Lower leg skin (tissue), 4 donors: ENCODE results near the gene REXO4. TPM values are rescaled to one million over a fixed set of nuclear protein-coding genes. Genes with fewer than 3 reads are reported as not detected.

Experiments
- DNase-seq, 2 donors: peaks; one replicate each; pipeline ENCODE4 v3.0.0-alpha.2; 2019; ENCODE audit warnings: low spot score in 2 of 2
- H3K4me3 ChIP-seq: fragments of 200-600 bp; sonication (generic); 2 replicates; pipeline ENCODE4 v1.5.1; 2017; ENCODE audit warnings: mild to moderate bottlenecking, low read depth; ENCODE audit not compliant: poor library complexity, severe bottlenecking
- CTCF ChIP-seq, 3 donors: fragments of 450-650 bp; IDR thresholded peaks; one replicate each; pipeline ENCODE4 v1.5.1; 2016; ENCODE audit warnings: antibody characterized with exemption in 3 of 3, mild to moderate bottlenecking in 3 of 3, moderate library complexity in 2 of 3
- POLR2A ChIP-seq, 2 donors: fragments of 450-650 bp; IDR thresholded peaks; one replicate each; pipeline ENCODE4 v1.6.1; 2016 to 2017; ENCODE audit warnings: antibody characterized with exemption in 2 of 2, mild to moderate bottlenecking in 1 of 2, moderate library complexity in 1 of 2
- WGBS, 2 donors: methylation state at CpG; one replicate each; pipeline ENCODE4 v1.1.5; 2018; 5-methylcytosine and 5-hydroxymethylcytosine counted together
- intact Hi-C: fragments of 100-400 bp; cut with DNase I; formaldehyde crosslinking; loops from one replicate; pipeline ENCODE4 v1.15.0; 2023; ENCODE audit warnings: low total_unique reads
- total RNA-seq, 4 donors: library from RNA; depleted of rRNA; stranded (reverse); fragments of >200 nt; gene quantifications; one replicate each; pipeline ENCODE4 v1.1.0, GENCODE V29; 2016

Gene REXO4, protein sequence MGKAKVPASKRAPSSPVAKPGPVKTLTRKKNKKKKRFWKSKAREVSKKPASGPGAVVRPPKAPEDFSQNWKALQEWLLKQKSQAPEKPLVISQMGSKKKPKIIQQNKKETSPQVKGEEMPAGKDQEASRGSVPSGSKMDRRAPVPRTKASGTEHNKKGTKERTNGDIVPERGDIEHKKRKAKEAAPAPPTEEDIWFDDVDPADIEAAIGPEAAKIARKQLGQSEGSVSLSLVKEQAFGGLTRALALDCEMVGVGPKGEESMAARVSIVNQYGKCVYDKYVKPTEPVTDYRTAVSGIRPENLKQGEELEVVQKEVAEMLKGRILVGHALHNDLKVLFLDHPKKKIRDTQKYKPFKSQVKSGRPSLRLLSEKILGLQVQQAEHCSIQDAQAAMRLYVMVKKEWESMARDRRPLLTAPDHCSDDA
- 10 to 100 TPM; 18.8 to 26.5 (median 24.6) TPM for total RNA-seq

- no peak for TF ChIP-seq POLR2A (IDR thresholded peaks at IDR 0.05)
- TF ChIP-seq CTCF (IDR thresholded peaks at IDR 0.05), result no peak
- H3K4me3 ChIP-seq, result peak within 1 kb of the TSS; percentile 56
- DNase-seq, result peak; percentile 64 to 96
- 1% methylated on average over 44 to 63 of the region's 75 CpGs for WGBS, 2 donors
- intact Hi-C loops, result no loop called here
These were observed at the start of gene REXO4 for GRCh38 chr9:133417541-133418461. Gene REXO4 (minus strand): TSS chr9:133418010. CDS start chr9:133417844, 166 bp downstream.

- intact Hi-C loops, result no loop called here
- WGBS, 2 donors, result 83 to 90% methylated on average over 10 of the region's 10 CpGs
- H3K4me3 ChIP-seq, result no peak overlapping the region
- TF ChIP-seq CTCF (IDR thresholded peaks at IDR 0.05) (no peak), POLR2A (IDR thresholded peaks at IDR 0.05) (no peak)
- DNase-seq, result no peak
These were observed 49.3 kb upstream of the REXO4 start for GRCh38 chr9:133467101-133467500.

GRCh38 chr9:133465984-133466383 is 48.2 kb upstream of the REXO4 start:
- intact Hi-C loops, result no loop called here
- 81 to 84% methylated on average over 6 of the region's 6 CpGs for WGBS, 2 donors
- H3K4me3 ChIP-seq, result no peak overlapping the region
- TF ChIP-seq POLR2A (IDR thresholded peaks at IDR 0.05), result no peak
- TF ChIP-seq CTCF (IDR thresholded peaks at IDR 0.05), result no peak
- DNase-seq, result no peak

DNA sequence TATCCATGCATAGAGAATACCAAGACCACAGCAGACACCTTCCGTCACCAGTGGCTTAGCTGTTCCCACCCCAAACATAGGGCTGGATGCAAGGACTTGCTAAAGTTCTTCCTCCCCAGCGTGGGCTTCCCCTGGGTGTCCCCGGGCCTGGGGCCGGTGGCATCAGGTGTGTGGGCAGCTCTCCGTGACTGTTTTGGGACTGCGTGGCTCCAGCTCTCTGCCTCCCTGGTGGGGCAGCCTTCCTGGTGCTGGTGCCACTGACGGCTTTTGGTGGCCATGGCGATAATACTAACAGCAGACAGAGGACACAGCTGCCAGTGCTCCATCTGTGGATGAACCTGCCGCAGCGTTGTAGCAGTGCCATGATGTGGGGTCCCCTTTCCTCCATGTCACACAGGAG is 46.8 kb upstream of the REXO4 start:
- DNase-seq, result no peak
- intact Hi-C loops, result no loop called here
- TF ChIP-seq POLR2A (IDR thresholded peaks at IDR 0.05), result no peak
- TF ChIP-seq CTCF (IDR thresholded peaks at IDR 0.05), result no peak
- WGBS, 2 donors, result 93 to 95% methylated on average over 10 of the region's 10 CpGs
- no peak overlapping the region for H3K4me3 ChIP-seq

GRCh38 chr9:133463864-133464615 is 46.2 kb upstream of the REXO4 start:
- H3K4me3 ChIP-seq, result no peak overlapping the region
- intact Hi-C loops, result no loop called here
- TF ChIP-seq CTCF (IDR thresholded peaks at IDR 0.05) (no peak), POLR2A (IDR thresholded peaks at IDR 0.05) (no peak)
- WGBS, 2 donors, result 74 to 78% methylated on average over 23 to 24 of the region's 24 CpGs
- DNase-seq, result no peak
